Measurements from ENCODE around the gene AMY1C.
"Not testable (repeated sequence)": the region's sequence is repeated elsewhere in the genome, so short reads cannot be mapped to it uniquely, and the experiment has no call there.

Gene AMY1C

GRCh38 chr1:103749598-103749997, at the start of gene AMY1C:
AMY1C (plus strand) TSS chr1:103749898; CDS start chr1:103750470, 572 bp downstream.
- H3K4me3 Mint-ChIP-seq; H3K27me3 Mint-ChIP-seq (ENCODE audit: low read depth, poor library complexity); H3K36me3 Mint-ChIP-seq (ENCODE audit: low read depth); H3K4me1 Mint-ChIP-seq; H3K9me3 Mint-ChIP-seq; H3K27ac Mint-ChIP-seq; DNase-seq: not testable (repeated sequence)

- not testable (repeated sequence) for H3K27ac Mint-ChIP-seq; DNase-seq; H3K27me3 Mint-ChIP-seq (ENCODE audit: low read depth, poor library complexity); H3K4me1 Mint-ChIP-seq; H3K4me3 Mint-ChIP-seq; H3K9me3 Mint-ChIP-seq; H3K36me3 Mint-ChIP-seq (ENCODE audit: low read depth)
Measured at GRCh38 chr1:103700669-103701068, 49.0 kb upstream of the AMY1C start.

- not testable (repeated sequence) for H3K4me1 Mint-ChIP-seq; H3K4me3 Mint-ChIP-seq; H3K27ac Mint-ChIP-seq; H3K36me3 Mint-ChIP-seq (ENCODE audit: low read depth); H3K9me3 Mint-ChIP-seq; H3K27me3 Mint-ChIP-seq (ENCODE audit: low read depth, poor library complexity); DNase-seq
Measured at GRCh38 chr1:103701256-103701655, 48.4 kb upstream of the AMY1C start.

GRCh38 chr1:103707670-103708069, 42.0 kb upstream of the AMY1C start:
- H3K4me3 Mint-ChIP-seq; H3K27ac Mint-ChIP-seq; H3K4me1 Mint-ChIP-seq; H3K9me3 Mint-ChIP-seq; H3K27me3 Mint-ChIP-seq (ENCODE audit: low read depth, poor library complexity); DNase-seq; H3K36me3 Mint-ChIP-seq (ENCODE audit: low read depth): not testable (repeated sequence)

- not testable (repeated sequence) for H3K27me3 Mint-ChIP-seq (ENCODE audit: low read depth, poor library complexity); H3K27ac Mint-ChIP-seq; DNase-seq; H3K4me1 Mint-ChIP-seq; H3K9me3 Mint-ChIP-seq; H3K36me3 Mint-ChIP-seq (ENCODE audit: low read depth); H3K4me3 Mint-ChIP-seq
Measured at GRCh38 chr1:103710381-103710780, 39.3 kb upstream of the AMY1C start.

GRCh38 chr1:103717404-103717803, 32.3 kb upstream of the AMY1C start:
- not testable (repeated sequence) for DNase-seq; H3K36me3 Mint-ChIP-seq (ENCODE audit: low read depth); H3K9me3 Mint-ChIP-seq; H3K4me1 Mint-ChIP-seq; H3K27me3 Mint-ChIP-seq (ENCODE audit: low read depth, poor library complexity); H3K27ac Mint-ChIP-seq; H3K4me3 Mint-ChIP-seq

GRCh38 chr1:103721473-103721872, 28.2 kb upstream of the AMY1C start:
- not testable (repeated sequence) for H3K4me3 Mint-ChIP-seq; H3K4me1 Mint-ChIP-seq; H3K9me3 Mint-ChIP-seq; H3K36me3 Mint-ChIP-seq (ENCODE audit: low read depth); DNase-seq; H3K27ac Mint-ChIP-seq; H3K27me3 Mint-ChIP-seq (ENCODE audit: low read depth, poor library complexity)

- H3K9me3 Mint-ChIP-seq; H3K36me3 Mint-ChIP-seq (ENCODE audit: low read depth); H3K4me1 Mint-ChIP-seq; H3K27ac Mint-ChIP-seq; H3K27me3 Mint-ChIP-seq (ENCODE audit: low read depth, poor library complexity); H3K4me3 Mint-ChIP-seq; DNase-seq: not testable (repeated sequence)
Measured at GRCh38 chr1:103735334-103735733, 14.4 kb upstream of the AMY1C start.

- H3K9me3 Mint-ChIP-seq; DNase-seq; H3K27ac Mint-ChIP-seq; H3K36me3 Mint-ChIP-seq (ENCODE audit: low read depth); H3K4me3 Mint-ChIP-seq; H3K27me3 Mint-ChIP-seq (ENCODE audit: low read depth, poor library complexity); H3K4me1 Mint-ChIP-seq: not testable (repeated sequence)
Measured at GRCh38 chr1:103738031-103738430, 11.7 kb upstream of the AMY1C start.

GRCh38 chr1:103744449-103744848, 5.2 kb upstream of the AMY1C start:
- H3K36me3 Mint-ChIP-seq (ENCODE audit: low read depth); H3K9me3 Mint-ChIP-seq; H3K27me3 Mint-ChIP-seq (ENCODE audit: low read depth, poor library complexity); DNase-seq; H3K4me3 Mint-ChIP-seq; H3K4me1 Mint-ChIP-seq; H3K27ac Mint-ChIP-seq: not testable (repeated sequence)

- H3K4me1 Mint-ChIP-seq; DNase-seq; H3K9me3 Mint-ChIP-seq; H3K4me3 Mint-ChIP-seq; H3K27me3 Mint-ChIP-seq (ENCODE audit: low read depth, poor library complexity); H3K36me3 Mint-ChIP-seq (ENCODE audit: low read depth); H3K27ac Mint-ChIP-seq: not testable (repeated sequence)
Measured at GRCh38 chr1:103745040-103745439, 4.7 kb upstream of the AMY1C start.

- not testable (repeated sequence) for H3K27ac Mint-ChIP-seq; H3K27me3 Mint-ChIP-seq (ENCODE audit: low read depth, poor library complexity); H3K4me3 Mint-ChIP-seq; H3K36me3 Mint-ChIP-seq (ENCODE audit: low read depth); H3K9me3 Mint-ChIP-seq; DNase-seq; H3K4me1 Mint-ChIP-seq
Measured at GRCh38 chr1:103748273-103748672, 1.4 kb upstream of the AMY1C start.
